ENCODE measurements around the gene WNK2. TPM values are rescaled to one million over a fixed set of nuclear protein-coding genes. Genes with fewer than 3 reads are reported as not detected.

WNK2 gene
- total RNA-seq, 4 donors from 2014 or later, result 155 to 577 (median 259) TPM

- no peaks in the 10 kb centered on the region for H3K27me3 ChIP-seq
- TF ChIP-seq, protein P1, sequence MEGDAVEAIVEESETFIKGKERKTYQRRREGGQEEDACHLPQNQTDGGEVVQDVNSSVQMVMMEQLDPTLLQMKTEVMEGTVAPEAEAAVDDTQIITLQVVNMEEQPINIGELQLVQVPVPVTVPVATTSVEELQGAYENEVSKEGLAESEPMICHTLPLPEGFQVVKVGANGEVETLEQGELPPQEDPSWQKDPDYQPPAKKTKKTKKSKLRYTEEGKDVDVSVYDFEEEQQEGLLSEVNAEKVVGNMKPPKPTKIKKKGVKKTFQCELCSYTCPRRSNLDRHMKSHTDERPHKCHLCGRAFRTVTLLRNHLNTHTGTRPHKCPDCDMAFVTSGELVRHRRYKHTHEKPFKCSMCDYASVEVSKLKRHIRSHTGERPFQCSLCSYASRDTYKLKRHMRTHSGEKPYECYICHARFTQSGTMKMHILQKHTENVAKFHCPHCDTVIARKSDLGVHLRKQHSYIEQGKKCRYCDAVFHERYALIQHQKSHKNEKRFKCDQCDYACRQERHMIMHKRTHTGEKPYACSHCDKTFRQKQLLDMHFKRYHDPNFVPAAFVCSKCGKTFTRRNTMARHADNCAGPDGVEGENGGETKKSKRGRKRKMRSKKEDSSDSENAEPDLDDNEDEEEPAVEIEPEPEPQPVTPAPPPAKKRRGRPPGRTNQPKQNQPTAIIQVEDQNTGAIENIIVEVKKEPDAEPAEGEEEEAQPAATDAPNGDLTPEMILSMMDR (IDR thresholded peaks at IDR 0.05), result no peak
- no peak for TF ChIP-seq POLR2A (IDR thresholded peaks at IDR 0.05)
- H3K36me3 ChIP-seq, result no peaks in the 10 kb centered on the region
- no peaks in the 10 kb centered on the region for H3K9me3 ChIP-seq
- H3K27ac ChIP-seq, result peak overlapping the region in 2 of 4 donors; percentile 57 to 71
- H3K4me1 ChIP-seq, result peaks cover 0 to 21% (median 5%) of the 10 kb centered on the region in 4 donors
- peak in 1 of 3 donors; percentile 50 for DNase-seq
- no peak overlapping the region for H3K4me3 ChIP-seq
Observed at GRCh38 chr9:93217706-93218105, 33.8 kb downstream of the WNK2 start.

DNA sequence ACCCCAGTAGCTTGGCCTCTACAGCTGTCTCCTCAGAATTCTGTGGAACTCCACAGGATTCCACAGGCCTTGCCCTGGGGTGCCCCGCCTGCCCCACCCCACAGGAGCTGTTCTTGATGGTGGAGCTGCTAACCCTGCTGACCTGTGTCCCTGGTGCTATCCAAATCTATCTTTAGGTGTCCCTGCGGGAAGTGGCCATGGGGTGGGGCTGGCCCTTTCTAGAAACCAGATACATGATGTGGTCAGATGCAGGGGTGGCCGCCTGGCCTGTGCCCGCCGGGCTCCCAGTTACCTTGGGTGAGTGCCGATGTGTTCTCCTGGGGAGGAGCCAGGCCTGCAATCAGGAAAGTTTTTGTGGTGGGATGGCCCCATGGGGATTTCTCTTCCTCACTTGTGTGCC is 34.2 kb downstream of the WNK2 start:
- no peak for TF ChIP-seq POLR2A (IDR thresholded peaks at IDR 0.05)
- TF ChIP-seq, protein P1 (IDR thresholded peaks at IDR 0.05), result no peak
- H3K9me3 ChIP-seq, result no peaks in the 10 kb centered on the region
- H3K4me1 ChIP-seq, result peaks cover 0 to 24% (median 5%) of the 10 kb centered on the region in 4 donors
- H3K4me3 ChIP-seq, result no peak overlapping the region
- peak overlapping the region in 2 of 4 donors; percentile 57 to 71 for H3K27ac ChIP-seq
- no peaks in the 10 kb centered on the region for H3K27me3 ChIP-seq
- no peak for DNase-seq
- no peaks in the 10 kb centered on the region for H3K36me3 ChIP-seq

DNA sequence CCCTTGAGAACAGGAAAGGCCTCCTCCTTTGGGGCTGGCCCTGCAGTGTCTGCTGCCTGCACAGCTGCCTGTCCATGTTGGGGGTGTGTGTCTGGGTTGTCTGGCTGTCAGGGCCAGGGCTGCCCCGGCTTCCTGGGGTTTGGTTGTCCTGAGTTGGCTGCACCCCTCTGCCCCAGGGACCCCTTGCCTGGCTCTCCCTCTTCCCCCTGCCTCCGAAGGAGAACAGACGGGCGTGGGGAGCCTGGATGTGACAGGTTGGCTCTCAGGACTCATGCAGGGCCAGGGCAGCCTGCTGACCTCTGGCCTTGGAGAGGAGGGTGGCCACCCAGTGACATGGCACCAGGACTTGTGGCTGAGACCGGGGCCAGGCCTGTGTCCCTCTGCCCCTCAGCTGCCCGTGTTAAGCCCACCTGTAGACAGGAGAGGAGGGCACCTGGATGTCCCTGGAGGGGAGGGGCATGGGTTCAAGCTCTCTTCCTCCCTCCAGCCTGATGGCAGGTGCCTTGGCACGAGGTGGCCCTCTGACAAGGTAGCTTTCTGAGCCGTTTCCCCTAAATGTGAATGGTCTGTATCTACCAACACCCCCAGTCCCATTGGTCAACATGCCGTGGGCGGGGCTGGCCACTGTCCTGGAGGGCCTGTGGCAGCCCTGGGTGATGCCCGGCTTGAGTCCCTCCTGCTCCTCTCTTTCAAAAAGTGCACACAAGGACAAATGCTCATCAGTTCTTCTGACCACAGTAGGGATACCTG is 34.9 kb downstream of the WNK2 start:
- TF ChIP-seq, protein P1 (IDR thresholded peaks at IDR 0.05), result no peak
- no peak for TF ChIP-seq POLR2A (IDR thresholded peaks at IDR 0.05)
- peak in 1 of 3 donors; percentile 43 for DNase-seq
- Histone ChIP-seq H3K4me1 (peaks cover 0 to 31% (median 5%) of the 10 kb centered on the region in 4 donors), H3K27me3 (no peaks in the 10 kb centered on the region), H3K4me3 (no peak overlapping the region), H3K36me3 (no peaks in the 10 kb centered on the region), H3K9me3 (no peaks in the 10 kb centered on the region), H3K27ac (peak overlapping the region in 1 of 4 donors; percentile 71)

DNA sequence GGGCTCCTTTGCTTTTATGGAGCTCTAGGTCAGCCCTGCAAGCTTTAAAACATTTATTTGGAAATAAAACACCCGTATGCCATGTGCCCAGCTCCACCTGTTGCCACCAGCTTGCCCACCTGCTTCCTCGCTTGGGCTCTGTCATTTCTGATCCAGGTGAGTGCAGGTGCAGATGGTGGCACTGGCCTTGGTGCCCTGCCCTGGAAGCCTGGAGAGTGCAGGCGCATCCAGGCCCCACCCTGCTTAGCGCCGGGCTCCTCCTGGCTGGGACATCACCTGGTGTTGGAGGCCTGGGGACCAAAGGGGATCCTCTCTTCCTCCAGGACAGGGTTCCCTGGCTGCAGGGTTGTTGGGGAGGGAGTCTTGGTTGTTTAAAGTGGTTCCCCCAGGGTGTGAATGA is 35.8 kb downstream of the WNK2 start:
- no peak overlapping the region for H3K27ac ChIP-seq
- no peaks in the 10 kb centered on the region for H3K27me3 ChIP-seq
- H3K36me3 ChIP-seq, result no peaks in the 10 kb centered on the region
- peaks cover 0 to 40% (median 5%) of the 10 kb centered on the region in 4 donors for H3K4me1 ChIP-seq
- H3K9me3 ChIP-seq, result no peaks in the 10 kb centered on the region
- no peak for DNase-seq
- H3K4me3 ChIP-seq, result no peak overlapping the region
- TF ChIP-seq, protein P1 (IDR thresholded peaks at IDR 0.05), result no peak
- TF ChIP-seq POLR2A (IDR thresholded peaks at IDR 0.05), result no peak

GRCh38 chr9:93220627-93221026 is 36.7 kb downstream of the WNK2 start:
- no peak for DNase-seq
- no peak overlapping the region for H3K4me3 ChIP-seq
- no peaks in the 10 kb centered on the region for H3K27me3 ChIP-seq
- no peaks in the 10 kb centered on the region for H3K9me3 ChIP-seq
- H3K36me3 ChIP-seq, result no peaks in the 10 kb centered on the region
- H3K4me1 ChIP-seq, result peaks cover 0 to 47% (median 5%) of the 10 kb centered on the region in 4 donors
- TF ChIP-seq, protein P1 (IDR thresholded peaks at IDR 0.05), result no peak
- TF ChIP-seq POLR2A (IDR thresholded peaks at IDR 0.05), result no peak
- no peak overlapping the region for H3K27ac ChIP-seq
